GOT3 (cell line): ENCODE results near the gene GCLC.

Experiments
- DNase-seq: peaks from one replicate; lab custom pipeline; 2025; ENCODE audit warnings: mixed read lengths; lab: John Stamatoyannopoulos, UW

The GCLC gene

DNA sequence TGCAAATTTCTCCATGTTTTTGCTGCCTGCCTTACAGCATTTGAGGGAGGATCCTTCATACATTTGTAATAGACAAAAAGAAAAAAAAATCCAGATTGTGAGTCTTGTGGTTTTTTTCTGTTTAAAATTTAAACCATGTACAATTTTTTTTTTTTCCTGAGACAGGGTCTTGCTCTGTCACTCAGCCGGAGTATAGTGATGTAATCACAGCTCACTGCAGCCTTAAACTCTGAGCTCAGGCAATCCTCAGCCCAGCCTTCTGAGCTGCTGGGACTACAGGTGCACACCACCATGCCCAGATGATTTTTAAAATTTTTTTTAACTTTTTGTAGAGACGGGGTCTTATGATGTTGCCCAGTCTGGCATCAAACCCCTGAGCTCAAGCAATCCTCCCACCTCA is 97.0 kb downstream of the GCLC start:
- no peak for DNase-seq
